CD4-positive, alpha-beta T cell (primary cell): ENCODE data around the gene AHCYL2. TPM values are rescaled to one million over a fixed set of nuclear protein-coding genes. Genes with fewer than 3 reads are reported as not detected.

Experiments used
- ATAC-seq: fragments of 200-7000 bp; cut with Tn5 transposase; one replicate; pipeline ENCODE4 v1.10.0; 2022; ENCODE audit warnings: mild to moderate bottlenecking; ENCODE audit not compliant: poor library complexity
- CTCF ChIA-PET: fragments of 350-600 bp; sonication (Branson Sonifier 250); formaldehyde crosslinking; loops from one replicate; lab custom pipeline; 2021; ENCODE audit warnings: antibody characterized with exemption, inconsistent platforms; lab: Charles Lee
- POLR2A ChIA-PET: fragments of 350-600 bp; sonication (Branson Sonifier 250); formaldehyde crosslinking; loops from one replicate; lab custom pipeline; 2021; ENCODE audit warnings: antibody characterized with exemption, inconsistent platforms; lab: Charles Lee
- DNase-seq, 14 experiments: peaks; one replicate each; pipeline ENCODE4 v3.0.0-alpha.2; 2013 to 2020; ENCODE audit warnings: mixed read lengths in 2 of 14
- H3K27ac ChIP-seq, 2 donors: one replicate each; pipeline versions ENCODE4 v1.5.1 to v1.7.0; 2013; ENCODE audit warnings: low read length in 2 of 2, low read depth in 1 of 2, mild to moderate bottlenecking in 1 of 2
- H3K27me3 ChIP-seq, 2 experiments: 1 replicate in 1 of 2; 2 replicates in 1 of 2; pipeline versions ENCODE4 v1.6.1 to v1.7.0; 2013; ENCODE audit warnings: low read length in 2 of 2, control low read depth in 1 of 2, mild to moderate bottlenecking in 1 of 2, moderate library complexity in 1 of 2; ENCODE audit not compliant: insufficient read depth in 2 of 2, control insufficient read depth in 1 of 2
- H3K36me3 ChIP-seq: one replicate; pipeline ENCODE4 v1.6.1; 2013; ENCODE audit warnings: low read length, control low read depth; ENCODE audit not compliant: insufficient read depth
- H3K4me1 ChIP-seq: one replicate; pipeline ENCODE4 v1.6.1; 2013; ENCODE audit warnings: low read length, control low read depth; ENCODE audit not compliant: insufficient read depth
- H3K4me3 ChIP-seq: one replicate; pipeline ENCODE4 v1.5.1; 2013; ENCODE audit warnings: mild to moderate bottlenecking, low read length, moderate library complexity
- H3K9me3 ChIP-seq, 2 experiments: 1 replicate in 1 of 2; 2 replicates in 1 of 2; pipeline versions ENCODE4 v1.6.1 to v1.7.0; 2013; ENCODE audit warnings: low read length in 2 of 2, mild to moderate bottlenecking in 2 of 2, control low read depth in 1 of 2, moderate library complexity in 1 of 2; ENCODE audit not compliant: control insufficient read depth in 1 of 2, insufficient read depth in 1 of 2
- H3K27ac Mint-ChIP-seq: one replicate; pipeline ENCODE4 v1.8.0; 2020; ENCODE audit warnings: mixed read lengths
- H3K27me3 Mint-ChIP-seq: one replicate; pipeline ENCODE4 v1.8.0; 2021; ENCODE audit warnings: mixed read lengths
- H3K36me3 Mint-ChIP-seq: one replicate; pipeline ENCODE4 v1.8.0; 2021; ENCODE audit warnings: low read depth, mixed read lengths
- H3K4me1 Mint-ChIP-seq: one replicate; pipeline ENCODE4 v1.8.0; 2021; ENCODE audit warnings: low read depth, mixed read lengths
- H3K4me3 Mint-ChIP-seq: one replicate; pipeline ENCODE4 v1.8.0; 2020; ENCODE audit warnings: mild to moderate bottlenecking, mixed read lengths
- H3K9me3 Mint-ChIP-seq: one replicate; pipeline ENCODE4 v1.8.0; 2020; ENCODE audit warnings: mixed read lengths
- CTCF ChIP-seq: fragments of 200-600 bp; IDR thresholded peaks from one replicate; pipeline ENCODE4 v1.8.0; 2022; ENCODE audit warnings: antibody characterized with exemption, mild to moderate bottlenecking
- intact Hi-C, 2 experiments: fragments of 100-400 bp; cut with DNase I in 1 of 2; cut with micrococcal nuclease in 1 of 2; formaldehyde crosslinking; loops; one replicate each; pipeline versions ENCODE4 v1.15.1 to v1.9.0; 2023 to 2025; cut with DNase I, micrococcal nuclease
- total RNA-seq, 174 experiments: library from RNA in 2 of 174; stranded (reverse) in 2 of 174; gene quantifications; one replicate each; pipeline ENCODE4 v1.2.3 and lab custom pipeline; 2021 to 2026

The AHCYL2 gene
- total RNA-seq, 2 experiments from 2014 or later, result 5.8 to 6.0 TPM

- TF ChIP-seq CTCF, result no peak
- Mint-ChIP-seq H3K27me3 (no peaks in the 10 kb centered on the region), H3K4me3 (no peak overlapping the region), H3K36me3 (no peaks in the 10 kb centered on the region), H3K9me3 (no peaks in the 10 kb centered on the region), H3K4me1 (peaks cover 6% of the 10 kb centered on the region), H3K27ac (no peak overlapping the region)
- ATAC-seq, result no peak
- H3K9me3 ChIP-seq, result no peaks in the 10 kb centered on the region
- peaks cover 2% of the 10 kb centered on the region for H3K4me1 ChIP-seq
- H3K27me3 ChIP-seq, result no peaks in the 10 kb centered on the region
- ChIA-PET CTCF (interaction anchor here (0.9 to 6.2 kb wide), 2 partner anchors 39 to 51 kb away, joined by 4 to 92 read pairs; no protein-coding TSS in a partner anchor), POLR2A (interaction anchor here (2.7 kb wide), 1 partner anchor 52 kb away, joined by 14 read pairs; no protein-coding TSS in a partner anchor)
- intact Hi-C loops, result loop anchor here (2.0 to 5.0 kb wide), 2 partner anchors 105 to 108 kb away; no protein-coding TSS in a partner anchor
- DNase-seq, result no peak
- H3K36me3 ChIP-seq, result peaks cover 3% of the 10 kb centered on the region
- H3K4me3 ChIP-seq, result no peak overlapping the region
- no peak overlapping the region for H3K27ac ChIP-seq
Observed at GRCh38 chr7:129270077-129270476, 45.2 kb downstream of the AHCYL2 start.

GRCh38 chr7:129271500-129272355, 46.9 kb downstream of the AHCYL2 start:
- intact Hi-C loops, result loop anchor here (1.0 to 5.0 kb wide), 3 partner anchors 53 to 109 kb away; no protein-coding TSS in a partner anchor
- ChIA-PET CTCF (interaction anchor here (0.7 to 6.2 kb wide), 8 partner anchors 10 to 739 kb away, joined by 3 to 92 read pairs (median 4); partner anchors contain the start of gene AHCYL2), POLR2A (interaction anchor here (0.6 to 2.7 kb wide), 5 partner anchors 12 to 146 kb away, joined by 3 to 14 read pairs (median 4); partner anchors contain the start of gene AHCYL2)
- H3K4me1 ChIP-seq, result peaks cover 2% of the 10 kb centered on the region
- TF ChIP-seq CTCF, result peak; percentile 83
- H3K9me3 ChIP-seq, result no peaks in the 10 kb centered on the region
- H3K4me3 ChIP-seq, result no peak overlapping the region
- H3K27me3 ChIP-seq, result no peaks in the 10 kb centered on the region
- no peaks in the 10 kb centered on the region for H3K27me3 Mint-ChIP-seq
- ATAC-seq, result peak; percentile 100
- DNase-seq, result peak; percentile 31 to 88 (median 50)
- no peaks in the 10 kb centered on the region for H3K36me3 Mint-ChIP-seq
- H3K27ac Mint-ChIP-seq, result no peak overlapping the region
- H3K4me3 Mint-ChIP-seq, result no peak overlapping the region
- H3K36me3 ChIP-seq, result peaks cover 3% of the 10 kb centered on the region
- peaks cover 6% of the 10 kb centered on the region for H3K4me1 Mint-ChIP-seq
- H3K9me3 Mint-ChIP-seq, result no peaks in the 10 kb centered on the region
- no peak overlapping the region for H3K27ac ChIP-seq

- Histone ChIP-seq H3K36me3 (peaks cover 3% of the 10 kb centered on the region), H3K27ac (no peak overlapping the region), H3K27me3 (no peaks in the 10 kb centered on the region), H3K4me1 (peaks cover 2% of the 10 kb centered on the region), H3K9me3 (no peaks in the 10 kb centered on the region), H3K4me3 (no peak overlapping the region)
- Mint-ChIP-seq H3K27ac (no peak overlapping the region), H3K4me3 (no peak overlapping the region), H3K27me3 (no peaks in the 10 kb centered on the region), H3K4me1 (peaks cover 6% of the 10 kb centered on the region), H3K9me3 (no peaks in the 10 kb centered on the region), H3K36me3 (peaks cover 8% of the 10 kb centered on the region)
- ChIA-PET CTCF (interaction anchor here (6.2 kb wide), 1 partner anchor 55 kb away, joined by 92 read pairs; no protein-coding TSS in a partner anchor), POLR2A (no interaction called here)
- intact Hi-C loops, result loop anchor here in 1 of 2 experiments (5.0 kb wide), 1 partner anchor 112 kb away; no protein-coding TSS in a partner anchor
- DNase-seq (no peak), ATAC-seq (no peak)
- TF ChIP-seq CTCF, result no peak
Observed at GRCh38 chr7:129273936-129274335, 49.1 kb downstream of the AHCYL2 start.
